OCI-LY1 (cell line): ENCODE measurements around the gene CTNNA2.

Source experiments
- H2AFZ ChIP-seq: fragments of 200-600 bp; sonication (generic), shearing (Covaris generic); 2 replicates; pipeline ENCODE4 v1.6.0; 2014; ENCODE audit warnings: antibody characterized with exemption, mild to moderate bottlenecking, low read length
- H3F3A ChIP-seq: fragments of 200-600 bp; sonication (generic), shearing (Covaris generic); 2 replicates; pipeline ENCODE4 v1.6.0; 2014; ENCODE audit warnings: mild to moderate bottlenecking, antibody characterized with exemption, low read length, moderate library complexity; ENCODE audit not compliant: insufficient read depth
- H3K27ac ChIP-seq: fragments of 200-600 bp; sonication (generic); 2 replicates; pipeline ENCODE4 v1.5.1; 2014; ENCODE audit warnings: low read length, mixed run types, mild to moderate bottlenecking, low read depth; ENCODE audit not compliant: poor library complexity, severe bottlenecking
- H3K27me3 ChIP-seq: fragments of 200-600 bp; sonication (generic); 2 replicates; pipeline ENCODE4 v1.6.0; 2014; ENCODE audit warnings: antibody characterized with exemption, mild to moderate bottlenecking, low read length, moderate library complexity; ENCODE audit not compliant: insufficient read depth
- H3K36me3 ChIP-seq: fragments of 200-600 bp; sonication (generic); 2 replicates; pipeline ENCODE4 v1.6.1; 2014; ENCODE audit warnings: mild to moderate bottlenecking, antibody characterized with exemption, low read length, moderate library complexity, mixed read lengths; ENCODE audit not compliant: insufficient read depth
- H3K4me1 ChIP-seq: fragments of 200-600 bp; sonication (generic); 2 replicates; pipeline ENCODE4 v1.5.1; 2014; ENCODE audit warnings: mild to moderate bottlenecking, low read length, moderate library complexity; ENCODE audit not compliant: insufficient read depth, severe bottlenecking
- H3K4me2 ChIP-seq: fragments of 200-600 bp; sonication (generic), shearing (Covaris generic); 2 replicates; pipeline ENCODE4 v1.6.1; 2014; ENCODE audit warnings: low read length
- H3K4me3 ChIP-seq: fragments of 200-600 bp; sonication (generic); 2 replicates; pipeline ENCODE4 v1.5.1; 2014; ENCODE audit warnings: low read length, low read depth, mild to moderate bottlenecking, mixed read lengths; ENCODE audit not compliant: poor library complexity, severe bottlenecking
- H3K79me2 ChIP-seq: fragments of 200-600 bp; shearing (Covaris generic); 2 replicates; pipeline ENCODE4 v1.6.1; 2016; ENCODE audit warnings: mixed run types, low read length, mixed read lengths; ENCODE audit not compliant: insufficient read depth
- H3K9ac ChIP-seq: fragments of 200-600 bp; sonication (generic), shearing (Covaris generic); 2 replicates; pipeline ENCODE4 v1.6.1; 2014; ENCODE audit warnings: mild to moderate bottlenecking, low read length, mixed read lengths
- H3K9me2 ChIP-seq: fragments of 200-600 bp; sonication (generic), shearing (Covaris generic); 2 replicates; pipeline ENCODE4 v1.6.1; 2014; ENCODE audit warnings: low read depth, mild to moderate bottlenecking, low read length, mixed read lengths
- H3K9me3 ChIP-seq: fragments of 200-600 bp; shearing (Covaris generic); 2 replicates; pipeline ENCODE4 v1.6.1; 2014; ENCODE audit warnings: low read length, mixed read lengths
- H4K20me1 ChIP-seq: fragments of 200-600 bp; sonication (generic), shearing (Covaris generic); 2 replicates; pipeline ENCODE4 v1.6.0; 2016; ENCODE audit warnings: mild to moderate bottlenecking, low read length; ENCODE audit not compliant: insufficient read depth
- EZH2 ChIP-seq: fragments of 200-600 bp; sonication (generic), shearing (Covaris generic); IDR thresholded peaks from 2 replicates; pipeline ENCODE4 v1.8.0; 2017; ENCODE audit warnings: borderline replicate concordance, mixed run types, mild to moderate bottlenecking, antibody characterized with exemption, low read length, moderate library complexity, mixed read lengths
- TF ChIP-seq, protein P1 (sequence below): fragments of 200-600 bp; sonication (generic), shearing (Covaris generic); IDR thresholded peaks from 2 replicates; pipeline ENCODE4 v1.5.1; 2017; ENCODE audit warnings: mild to moderate bottlenecking, antibody characterized with exemption, low read length, moderate library complexity, mixed read lengths

CTNNA2 gene

DNA sequence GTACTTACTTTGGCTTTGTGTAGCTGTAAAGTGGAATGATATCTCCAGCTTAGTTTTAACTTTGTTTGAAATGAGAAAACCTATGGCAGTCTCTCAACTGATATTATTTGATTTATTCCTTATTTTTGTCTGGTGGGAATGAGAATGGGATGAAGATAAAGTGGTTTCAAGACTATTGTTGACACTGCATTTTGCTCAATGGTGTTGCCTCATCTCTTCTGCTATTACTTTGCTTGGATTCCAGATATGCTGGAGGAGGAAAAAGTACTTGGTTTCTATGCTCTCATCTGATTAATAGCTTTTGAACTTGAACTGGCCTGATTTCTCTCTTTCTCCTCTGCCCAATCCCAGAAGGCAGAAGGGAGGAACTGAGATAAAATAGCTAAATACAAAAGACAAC is 198.2 kb downstream of the CTNNA2 start:
- no peak for TF ChIP-seq EZH2
- TF ChIP-seq, protein P1, sequence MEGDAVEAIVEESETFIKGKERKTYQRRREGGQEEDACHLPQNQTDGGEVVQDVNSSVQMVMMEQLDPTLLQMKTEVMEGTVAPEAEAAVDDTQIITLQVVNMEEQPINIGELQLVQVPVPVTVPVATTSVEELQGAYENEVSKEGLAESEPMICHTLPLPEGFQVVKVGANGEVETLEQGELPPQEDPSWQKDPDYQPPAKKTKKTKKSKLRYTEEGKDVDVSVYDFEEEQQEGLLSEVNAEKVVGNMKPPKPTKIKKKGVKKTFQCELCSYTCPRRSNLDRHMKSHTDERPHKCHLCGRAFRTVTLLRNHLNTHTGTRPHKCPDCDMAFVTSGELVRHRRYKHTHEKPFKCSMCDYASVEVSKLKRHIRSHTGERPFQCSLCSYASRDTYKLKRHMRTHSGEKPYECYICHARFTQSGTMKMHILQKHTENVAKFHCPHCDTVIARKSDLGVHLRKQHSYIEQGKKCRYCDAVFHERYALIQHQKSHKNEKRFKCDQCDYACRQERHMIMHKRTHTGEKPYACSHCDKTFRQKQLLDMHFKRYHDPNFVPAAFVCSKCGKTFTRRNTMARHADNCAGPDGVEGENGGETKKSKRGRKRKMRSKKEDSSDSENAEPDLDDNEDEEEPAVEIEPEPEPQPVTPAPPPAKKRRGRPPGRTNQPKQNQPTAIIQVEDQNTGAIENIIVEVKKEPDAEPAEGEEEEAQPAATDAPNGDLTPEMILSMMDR: no peak
- no peaks in the 10 kb centered on the region for H3K36me3 ChIP-seq

DNA sequence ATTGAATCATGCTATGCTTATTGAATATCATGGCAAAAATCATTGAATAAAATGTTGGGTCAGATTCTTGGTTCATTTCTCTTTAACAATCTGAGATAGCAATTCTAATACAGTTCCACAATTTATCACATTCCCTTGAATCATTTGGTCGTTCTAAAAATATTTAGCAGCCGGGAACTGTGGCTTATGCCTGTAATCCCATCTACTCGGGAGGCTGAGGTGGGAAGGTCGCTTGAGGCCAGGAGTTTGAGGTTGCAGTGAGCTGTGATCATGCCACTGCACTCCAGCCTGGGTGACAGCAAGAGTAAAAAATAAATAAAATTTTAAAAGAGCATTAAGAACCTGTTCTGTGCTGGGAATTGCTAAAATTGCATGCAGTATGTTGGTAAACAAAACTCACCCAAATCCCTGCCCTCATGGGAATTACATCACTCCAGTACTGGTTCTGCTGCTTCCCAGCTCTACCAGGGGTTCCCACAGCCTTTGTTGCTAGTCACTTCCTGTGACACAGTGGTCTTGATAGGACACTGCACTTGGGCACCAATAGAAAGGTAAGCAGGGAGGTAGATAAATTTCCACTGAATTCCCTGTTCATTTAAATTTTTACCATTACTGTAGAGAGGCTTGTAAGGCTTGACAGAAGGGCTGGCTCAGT is 200.4 kb downstream of the CTNNA2 start:
- Histone ChIP-seq H3K9me3 (no peaks in the 10 kb centered on the region), H3K79me2 (no peaks in the 10 kb centered on the region), H3F3A (no peaks in the 10 kb centered on the region), H3K27me3 (no peaks in the 10 kb centered on the region), H3K4me1 (no peaks in the 10 kb centered on the region), H4K20me1 (no peaks in the 10 kb centered on the region), H2AFZ (no peak overlapping the region), H3K4me3 (no peak overlapping the region), H3K9ac (no peak overlapping the region), H3K4me2 (no peak overlapping the region), H3K27ac (no peak overlapping the region), H3K9me2 (no peaks in the 10 kb centered on the region), H3K36me3 (no peaks in the 10 kb centered on the region)
- no peak for TF ChIP-seq EZH2
- TF ChIP-seq, protein P1: no peak

More for the DNA sequence above, 198.2 kb downstream of the CTNNA2 start:
- Histone ChIP-seq H3K9ac (no peak overlapping the region), H3K79me2 (no peaks in the 10 kb centered on the region), H3K27ac (no peak overlapping the region), H4K20me1 (no peaks in the 10 kb centered on the region), H3F3A (no peaks in the 10 kb centered on the region), H3K4me1 (no peaks in the 10 kb centered on the region), H3K27me3 (no peaks in the 10 kb centered on the region), H3K4me3 (no peak overlapping the region), H3K9me3 (no peaks in the 10 kb centered on the region), H3K9me2 (no peaks in the 10 kb centered on the region), H2AFZ (no peak overlapping the region), H3K4me2 (no peak overlapping the region)

DNA sequence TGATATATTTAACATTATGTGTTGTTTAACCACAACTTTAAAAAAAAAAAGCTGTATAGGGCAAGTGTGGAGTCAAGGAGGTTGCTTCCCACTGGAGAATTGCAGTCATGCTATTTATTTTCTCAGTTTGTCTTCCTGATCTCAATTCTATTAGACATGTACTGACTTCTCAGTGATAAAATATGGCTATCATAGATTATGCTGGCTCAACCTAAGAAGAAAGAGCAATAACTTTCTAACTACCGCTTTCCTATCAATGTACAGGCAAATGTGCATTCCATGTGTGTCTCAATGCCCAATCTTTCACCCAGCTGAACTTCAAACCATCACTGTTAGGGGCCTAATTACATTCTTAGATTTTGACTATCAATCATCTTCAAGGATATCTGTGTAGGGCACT is 201.4 kb downstream of the CTNNA2 start:
- Histone ChIP-seq H4K20me1 (no peaks in the 10 kb centered on the region), H3K27ac (no peak overlapping the region), H3K4me1 (no peaks in the 10 kb centered on the region), H3K36me3 (no peaks in the 10 kb centered on the region), H3K79me2 (no peaks in the 10 kb centered on the region), H2AFZ (no peak overlapping the region), H3F3A (no peaks in the 10 kb centered on the region), H3K4me2 (no peak overlapping the region), H3K4me3 (no peak overlapping the region), H3K9me3 (no peaks in the 10 kb centered on the region), H3K27me3 (no peaks in the 10 kb centered on the region), H3K9ac (no peak overlapping the region), H3K9me2 (no peaks in the 10 kb centered on the region)
- TF ChIP-seq, protein P1: no peak
- no peak for TF ChIP-seq EZH2
